Body of pancreas (tissue), 4 donors: Measurements from ENCODE around the gene ERCC6L2. TPM values are rescaled to one million over a fixed set of nuclear protein-coding genes. Genes with fewer than 3 reads are reported as not detected.

Source experiments
- ATAC-seq: fragments of 150-250 bp; one replicate; pipeline ENCODE4 v1.9.1; 2016
- DNase-seq, 4 donors: peaks; one replicate each; pipeline ENCODE4 v3.0.0-alpha.2; 2019
- H3K27ac ChIP-seq, 4 donors: fragments of 200-600 bp; sonication (generic); 1 replicate in 3 of 4; 2 replicates in 1 of 4; pipeline versions ENCODE4 v1.5.1 to v1.6.1; 2016 to 2019; ENCODE audit warnings: mild to moderate bottlenecking in 1 of 4, mixed read lengths in 1 of 4, moderate library complexity in 1 of 4
- H3K27me3 ChIP-seq, 2 donors: fragments of 200-600 bp; sonication (generic); one replicate each; pipeline ENCODE4 v1.6.0; 2016; ENCODE audit warnings: mild to moderate bottlenecking in 1 of 2
- H3K36me3 ChIP-seq, 2 donors: fragments of 200-600 bp; sonication (generic); replicated peaks in 1 of 2; 2 replicates each; pipeline ENCODE4 v1.5.1; 2016; ENCODE audit warnings: low read depth in 2 of 2; ENCODE audit not compliant: insufficient read depth in 1 of 2
- H3K4me1 ChIP-seq: fragments of 200-600 bp; sonication (generic); one replicate; pipeline ENCODE4 v1.6.0; 2016
- H3K4me3 ChIP-seq, 2 donors: fragments of 200-600 bp; sonication (generic); 1 replicate in 1 of 2; 2 replicates in 1 of 2; pipeline ENCODE4 v1.5.1; 2016 to 2019
- H3K9me3 ChIP-seq, 3 donors: fragments of 200-600 bp; sonication (generic); 1 replicate in 2 of 3; 2 replicates in 1 of 3; pipeline ENCODE4 v1.5.1; 2016
- CTCF ChIP-seq, 7 experiments: fragments of 450-650 bp in 4 of 7; fragments of 200-600 bp in 3 of 7; sonication (generic) in 3 of 7; IDR thresholded peaks; one replicate each; pipeline ENCODE4 v1.5.1; 2016 to 2019; ENCODE audit warnings: antibody characterized with exemption in 7 of 7
- POLR2A ChIP-seq, 3 donors: fragments of 450-650 bp; IDR thresholded peaks; one replicate each; pipeline ENCODE4 v1.6.1; 2016; ENCODE audit warnings: antibody characterized with exemption in 3 of 3, mild to moderate bottlenecking in 2 of 3
- WGBS, 2 donors: methylation state at CpG; one replicate each; pipeline ENCODE4 v1.1.5; 2017; 5-methylcytosine and 5-hydroxymethylcytosine counted together
- intact Hi-C: fragments of 100-400 bp; cut with DNase I; formaldehyde crosslinking; loops from one replicate; pipeline ENCODE4 v1.15.1; 2023
- total RNA-seq, 2 donors: library from RNA; depleted of rRNA; stranded (reverse); fragments of >200 nt; gene quantifications; one replicate each; pipeline ENCODE4 v1.1.0, GENCODE V29; 2016

ERCC6L2 gene
- total RNA-seq, 2 donors from 2014 or later = 30.4 to 58.3 TPM

GRCh38 chr9:95879591-95879990 lies 4.1 kb downstream of the ERCC6L2 start:
- peaks cover 3% of the 10 kb centered on the region for H3K4me1 ChIP-seq
- H3K27ac ChIP-seq = no peak overlapping the region
- ATAC-seq (no peak), DNase-seq (no peak)
- H3K4me3 ChIP-seq = no peak overlapping the region
- no peaks in the 10 kb centered on the region for H3K9me3 ChIP-seq
- no peaks in the 10 kb centered on the region for H3K36me3 ChIP-seq
- no peak for TF ChIP-seq CTCF (IDR thresholded peaks at IDR 0.05)
- no peak for TF ChIP-seq POLR2A (IDR thresholded peaks at IDR 0.05)
- intact Hi-C loops = no loop called here
- H3K27me3 ChIP-seq = no peaks in the 10 kb centered on the region

DNA sequence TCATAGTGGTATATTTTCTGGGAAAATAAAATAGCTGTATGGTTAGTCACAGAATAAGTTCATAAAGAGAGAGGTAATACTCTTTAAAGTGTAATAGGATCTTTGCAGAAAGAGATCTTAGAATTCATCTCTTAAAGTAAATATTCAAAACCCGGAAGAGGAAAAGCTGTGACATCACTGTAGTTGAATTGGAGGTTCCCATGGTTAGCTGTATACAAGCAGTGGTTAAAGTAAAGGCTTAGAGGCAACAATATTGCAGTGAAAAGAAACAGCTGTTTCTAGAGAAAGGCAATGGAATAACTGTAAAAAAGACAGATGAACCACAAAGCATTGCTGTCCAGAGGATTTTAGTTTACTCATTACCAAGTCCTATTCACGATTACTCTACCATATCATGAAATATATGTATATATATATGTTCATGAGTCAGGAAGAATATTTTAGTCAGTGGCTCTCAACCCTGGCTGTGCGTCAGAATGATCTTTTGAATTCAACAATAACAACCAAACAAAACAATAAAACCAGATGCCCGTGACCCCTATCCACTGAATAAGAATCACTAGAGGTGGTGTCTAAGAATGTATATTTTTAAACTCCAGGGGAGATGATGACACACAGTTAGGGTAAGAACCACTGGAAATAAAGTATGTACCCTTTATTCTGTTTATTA lies 4.7 kb downstream of the ERCC6L2 start:
- intact Hi-C loops = no loop called here
- Histone ChIP-seq H3K36me3 (no peaks in the 10 kb centered on the region), H3K27me3 (no peaks in the 10 kb centered on the region), H3K9me3 (no peaks in the 10 kb centered on the region), H3K4me1 (no peaks in the 10 kb centered on the region), H3K4me3 (no peak overlapping the region), H3K27ac (no peak overlapping the region)
- DNase-seq = no peak
- WGBS, 2 donors = 73 to 75% methylated on average over 4 of the region's 4 CpGs
- no peak for ATAC-seq
- TF ChIP-seq CTCF (IDR thresholded peaks at IDR 0.05) (no peak), POLR2A (IDR thresholded peaks at IDR 0.05) (no peak)

GRCh38 chr9:95887926-95888497 lies 12.5 kb downstream of the ERCC6L2 start:
- no peak for TF ChIP-seq CTCF (IDR thresholded peaks at IDR 0.05)
- TF ChIP-seq POLR2A (IDR thresholded peaks at IDR 0.05) = no peak
- DNase-seq (no peak), ATAC-seq (no peak)
- H3K9me3 ChIP-seq = no peaks in the 10 kb centered on the region
- H3K36me3 ChIP-seq = no peaks in the 10 kb centered on the region
- no peaks in the 10 kb centered on the region for H3K27me3 ChIP-seq
- no peaks in the 10 kb centered on the region for H3K4me1 ChIP-seq
- H3K4me3 ChIP-seq = no peak overlapping the region
- H3K27ac ChIP-seq = no peak overlapping the region
- 71 to 90% methylated on average over 1 of the region's 1 CpG for WGBS, 2 donors
- intact Hi-C loops = no loop called here

DNA sequence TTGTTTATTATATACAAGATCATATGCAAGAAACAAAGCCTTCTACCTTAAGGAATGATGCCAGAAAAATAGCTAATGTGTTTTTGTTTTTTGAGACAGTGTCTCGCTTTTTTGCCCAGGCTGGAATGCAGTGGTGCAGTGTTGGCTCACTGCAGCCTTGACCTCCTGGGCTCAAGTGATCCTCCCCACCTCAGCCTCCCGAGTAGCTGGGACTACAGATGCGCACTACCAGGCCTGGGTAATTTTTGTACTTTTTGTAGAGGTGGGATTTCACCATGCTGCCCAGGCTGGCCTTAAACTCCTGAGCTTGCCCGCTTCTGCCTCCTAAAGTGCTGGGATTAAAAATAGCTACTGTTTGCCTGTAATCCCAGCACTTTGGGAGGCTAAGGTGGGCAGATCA lies 15.1 kb downstream of the ERCC6L2 start:
- WGBS, 2 donors = 96 to 98% methylated on average over 4 of the region's 4 CpGs
- intact Hi-C loops = no loop called here
- TF ChIP-seq POLR2A (IDR thresholded peaks at IDR 0.05) (no peak), CTCF (IDR thresholded peaks at IDR 0.05) (no peak)
- no peaks in the 10 kb centered on the region for H3K27me3 ChIP-seq
- H3K4me1 ChIP-seq = no peaks in the 10 kb centered on the region
- ATAC-seq (no peak), DNase-seq (no peak)
- no peaks in the 10 kb centered on the region for H3K9me3 ChIP-seq
- no peak overlapping the region for H3K4me3 ChIP-seq
- H3K36me3 ChIP-seq = no peaks in the 10 kb centered on the region
- no peak overlapping the region for H3K27ac ChIP-seq
